H9 (cell line): ENCODE data around the gene TSHZ1. TPM values are rescaled to one million over a fixed set of nuclear protein-coding genes. Genes with fewer than 3 reads are reported as not detected.

Experiments used
- DNase-seq: peaks from one replicate; pipeline ENCODE4 v3.0.0-alpha.2; 2017
- H2AFZ ChIP-seq: one replicate; pipeline ENCODE4 v1.6.1; 2013; ENCODE audit warnings: mild to moderate bottlenecking, low read length, control low read depth, moderate library complexity
- H2AK5ac ChIP-seq: 2 replicates; pipeline ENCODE4 v1.6.1; 2013; ENCODE audit warnings: low read length, control low read depth, mixed read lengths; ENCODE audit not compliant: insufficient read length
- H2BK120ac ChIP-seq: one replicate; pipeline ENCODE4 v1.6.1; 2013; ENCODE audit warnings: low read depth, mild to moderate bottlenecking, low read length, control low read depth, inconsistent platforms; ENCODE audit not compliant: poor library complexity, severe bottlenecking
- H2BK12ac ChIP-seq: 2 replicates; pipeline ENCODE4 v1.6.1; 2013; ENCODE audit warnings: low read length, control low read depth, mixed read lengths, low read depth; ENCODE audit not compliant: insufficient read length
- H2BK15ac ChIP-seq: 2 replicates; pipeline ENCODE4 v1.6.1; 2013; ENCODE audit warnings: low read depth, low read length, control low read depth
- H2BK20ac ChIP-seq: one replicate; pipeline ENCODE4 v1.6.1; 2013; ENCODE audit warnings: low read depth, mild to moderate bottlenecking, low read length, control low read depth, inconsistent platforms; ENCODE audit not compliant: poor library complexity, severe bottlenecking
- H2BK5ac ChIP-seq: 2 replicates; pipeline ENCODE4 v1.6.1; 2013; ENCODE audit warnings: low read length, control low read depth, mixed read lengths; ENCODE audit not compliant: insufficient read length
- H3K14ac ChIP-seq: 2 replicates; pipeline ENCODE4 v1.6.1; 2013; ENCODE audit warnings: low read length, control low read depth; ENCODE audit not compliant: insufficient read depth
- H3K18ac ChIP-seq: 2 replicates; pipeline ENCODE4 v1.6.1; 2013; ENCODE audit warnings: low read depth, mild to moderate bottlenecking, mixed read lengths, low read length, control low read depth; ENCODE audit not compliant: insufficient read length
- H3K23ac ChIP-seq: 2 replicates; pipeline ENCODE4 v1.6.1; 2013; ENCODE audit warnings: low read length, control low read depth, mixed read lengths, low read depth; ENCODE audit not compliant: insufficient read length
- H3K23me2 ChIP-seq: 2 replicates; pipeline ENCODE4 v1.6.1; 2013; ENCODE audit warnings: low read depth, mild to moderate bottlenecking, mixed read lengths, low read length, control low read depth; ENCODE audit not compliant: insufficient read length, poor library complexity, severe bottlenecking
- H3K27ac ChIP-seq: 2 replicates; pipeline ENCODE4 v1.5.1; 2013; ENCODE audit warnings: low read length, control low read depth, mixed read lengths, low read depth; ENCODE audit not compliant: insufficient read length
- H3K27me3 ChIP-seq: 2 replicates; pipeline ENCODE4 v1.6.1; 2013; ENCODE audit warnings: low read length, control low read depth, inconsistent platforms; ENCODE audit not compliant: insufficient read depth
- H3K4ac ChIP-seq: 2 replicates; pipeline ENCODE4 v1.6.1; 2013; ENCODE audit warnings: low read depth, mild to moderate bottlenecking, control low read depth, inconsistent platforms, low read length, moderate library complexity
- H3K4me1 ChIP-seq: 2 replicates; pipeline ENCODE4 v1.6.1; 2013; ENCODE audit warnings: low read length, control low read depth, inconsistent platforms; ENCODE audit not compliant: insufficient read depth
- H3K4me2 ChIP-seq: 2 replicates; pipeline ENCODE4 v1.6.1; 2013; ENCODE audit warnings: low read length, control low read depth, mixed read lengths; ENCODE audit not compliant: insufficient read length, insufficient read depth
- H3K56ac ChIP-seq: 2 replicates; pipeline ENCODE4 v1.6.1; 2013; ENCODE audit warnings: low read depth, mild to moderate bottlenecking, mixed read lengths, low read length, control low read depth; ENCODE audit not compliant: insufficient read length
- H3K79me1 ChIP-seq: 2 replicates; pipeline ENCODE4 v1.6.1; 2013; ENCODE audit warnings: low read depth, mild to moderate bottlenecking, moderate library complexity, low read length, control low read depth, inconsistent platforms; ENCODE audit not compliant: insufficient read depth, poor library complexity, severe bottlenecking
- H3K79me2 ChIP-seq: 2 replicates; pipeline ENCODE4 v1.6.1; 2013; ENCODE audit warnings: low read length, control low read depth, inconsistent platforms; ENCODE audit not compliant: insufficient read depth
- H3K9ac ChIP-seq: 2 replicates; pipeline ENCODE4 v1.6.1; 2013; ENCODE audit warnings: low read length, control low read depth, mixed read lengths; ENCODE audit not compliant: insufficient read length; ENCODE audit errors: extremely low read depth
- H3K9me3 ChIP-seq: one replicate; pipeline ENCODE4 v1.6.1; 2013; ENCODE audit warnings: low read depth, low read length, inconsistent platforms; ENCODE audit not compliant: control insufficient read depth
- H3T11ph ChIP-seq: one replicate; pipeline ENCODE4 v1.6.1; 2013; ENCODE audit warnings: mild to moderate bottlenecking, low read length, control low read depth, inconsistent platforms
- H4K20me1 ChIP-seq: one replicate; pipeline ENCODE4 v1.6.1; 2013; ENCODE audit not compliant: control insufficient read depth, insufficient read length, insufficient read depth
- H4K5ac ChIP-seq: 2 replicates; pipeline ENCODE4 v1.6.1; 2013; ENCODE audit warnings: low read depth, mild to moderate bottlenecking, mixed read lengths, low read length, control low read depth; ENCODE audit not compliant: insufficient read length
- H4K8ac ChIP-seq: replicated peaks from 2 replicates; pipeline ENCODE4 v1.6.1; 2013; ENCODE audit warnings: low read length, control low read depth, mixed read lengths, low read depth; ENCODE audit not compliant: insufficient read length
- H4K91ac ChIP-seq: 2 replicates; pipeline ENCODE4 v1.6.1; 2013; ENCODE audit warnings: low read depth, mild to moderate bottlenecking, moderate library complexity, mixed read lengths, low read length, control low read depth; ENCODE audit not compliant: insufficient read length
- H3K27ac Mint-ChIP-seq, 3 experiments: 2 replicates in 2 of 3; 3 replicates in 1 of 3; pipeline ENCODE4 v1.8.0; 2020 to 2021; ENCODE audit warnings: mixed read lengths in 3 of 3, mild to moderate bottlenecking in 1 of 3, moderate library complexity in 1 of 3
- H3K27me3 Mint-ChIP-seq: 2 replicates; pipeline ENCODE4 v1.8.0; 2021; ENCODE audit warnings: low read depth, mild to moderate bottlenecking, moderate library complexity, mixed read lengths
- H3K36me3 Mint-ChIP-seq, 3 experiments: 2 replicates in 2 of 3; 3 replicates in 1 of 3; pipeline ENCODE4 v1.8.0; 2020 to 2021; ENCODE audit warnings: low read depth in 3 of 3, mixed read lengths in 3 of 3; ENCODE audit not compliant: insufficient read depth in 1 of 3
- H3K4me1 Mint-ChIP-seq, 2 experiments: 2 replicates each; pipeline ENCODE4 v1.8.0; 2020; ENCODE audit warnings: mixed read lengths in 2 of 2
- H3K4me3 Mint-ChIP-seq, 2 experiments: 2 replicates in 1 of 2; 3 replicates in 1 of 2; pipeline ENCODE4 v1.8.0; 2020 to 2021; ENCODE audit warnings: mild to moderate bottlenecking in 2 of 2, mixed read lengths in 2 of 2, moderate library complexity in 1 of 2
- H3K9me3 Mint-ChIP-seq, 2 experiments: 2 replicates in 1 of 2; 3 replicates in 1 of 2; pipeline ENCODE4 v1.8.0; 2020; ENCODE audit warnings: mild to moderate bottlenecking in 2 of 2, mixed read lengths in 2 of 2, moderate library complexity in 1 of 2
- CTCF ChIP-seq: fragments of 200-600 bp; sonication (generic); conservative IDR thresholded peaks from 3 replicates; pipeline ENCODE4 v1.8.0; 2021; ENCODE audit warnings: antibody characterized with exemption, mild to moderate bottlenecking
- WGBS: extraction: QIAGEN DNeasy Blood & Tissue Kit; methylation state at CpG from one replicate; pipeline ENCODE4 v1.1.7; 2013; ENCODE audit warnings: missing lambda C conversion rate, low lambda C conversion rate, mixed read lengths; ENCODE audit not compliant: insufficient read length; ENCODE audit errors: extremely low coverage; 5-methylcytosine and 5-hydroxymethylcytosine counted together
- total RNA-seq: library from RNA; stranded (reverse); gene quantifications from 2 replicates; pipeline ENCODE4 v1.2.1, GENCODE V29; 2021

TSHZ1 gene
- total RNA-seq, 1 experiment from 2014 or later: 0.15 TPM

- Histone ChIP-seq H2BK12ac (no peak overlapping the region), H4K91ac (no peak overlapping the region), H3K23ac (no peak overlapping the region), H4K20me1 (no peaks in the 10 kb centered on the region), H2AFZ (no peak overlapping the region), H3K4me2 (no peak overlapping the region), H3K4ac (no peak overlapping the region), H3K79me2 (no peaks in the 10 kb centered on the region), H3K27me3 (no peaks in the 10 kb centered on the region), H3K79me1 (no peaks in the 10 kb centered on the region), H2BK5ac (no peak overlapping the region), H4K5ac (no peak overlapping the region), H3K27ac (no peak overlapping the region), H3T11ph (no peak overlapping the region), H3K9ac (no peak overlapping the region), H2BK15ac (no peak overlapping the region), H2BK20ac (no peak overlapping the region), H3K23me2 (no peaks in the 10 kb centered on the region), H3K14ac (no peak overlapping the region), H3K4me1 (no peaks in the 10 kb centered on the region), H3K18ac (no peak overlapping the region), H3K9me3 (no peaks in the 10 kb centered on the region), H3K56ac (no peak overlapping the region), H2AK5ac (no peak overlapping the region), H2BK120ac (no peak overlapping the region), H4K8ac (no peak overlapping the region)
- no CpG with 5 or more reads among the region's 1 CpG for WGBS
- H3K27me3 Mint-ChIP-seq: no peaks in the 10 kb centered on the region; the same call in 1 of the 2 replicates
- no peaks in the 10 kb centered on the region for H3K4me1 Mint-ChIP-seq
- no peak for DNase-seq
- no peaks in the 10 kb centered on the region for H3K36me3 Mint-ChIP-seq
- H3K4me3 Mint-ChIP-seq: no peak overlapping the region
- TF ChIP-seq CTCF: no peak
- no peak overlapping the region for H3K27ac Mint-ChIP-seq
- peaks cover 4 to 5% of the 10 kb centered on the region in 2 experiments; a peak in 2 of 5 replicates for H3K9me3 Mint-ChIP-seq
These were observed 104.0 kb downstream of the TSHZ1 start for GRCh38 chr18:75314606-75315005.
